Activated CD4-positive, alpha-beta T cell treated with anti-CD3 and anti-CD28 coated beads, Interleukin-2, Interleukin-4, amounts not matched to agents 100 ng/mL and 50 ng/mL, durations not matched to agents 16 hours and 8 hours (primary cell): ENCODE measurements around the gene RABGGTA.

Source experiments
- DNase-seq: peaks from one replicate; pipeline ENCODE4 v3.0.0-alpha.2; 2020; ENCODE audit warnings: low spot score

The RABGGTA gene

DNA sequence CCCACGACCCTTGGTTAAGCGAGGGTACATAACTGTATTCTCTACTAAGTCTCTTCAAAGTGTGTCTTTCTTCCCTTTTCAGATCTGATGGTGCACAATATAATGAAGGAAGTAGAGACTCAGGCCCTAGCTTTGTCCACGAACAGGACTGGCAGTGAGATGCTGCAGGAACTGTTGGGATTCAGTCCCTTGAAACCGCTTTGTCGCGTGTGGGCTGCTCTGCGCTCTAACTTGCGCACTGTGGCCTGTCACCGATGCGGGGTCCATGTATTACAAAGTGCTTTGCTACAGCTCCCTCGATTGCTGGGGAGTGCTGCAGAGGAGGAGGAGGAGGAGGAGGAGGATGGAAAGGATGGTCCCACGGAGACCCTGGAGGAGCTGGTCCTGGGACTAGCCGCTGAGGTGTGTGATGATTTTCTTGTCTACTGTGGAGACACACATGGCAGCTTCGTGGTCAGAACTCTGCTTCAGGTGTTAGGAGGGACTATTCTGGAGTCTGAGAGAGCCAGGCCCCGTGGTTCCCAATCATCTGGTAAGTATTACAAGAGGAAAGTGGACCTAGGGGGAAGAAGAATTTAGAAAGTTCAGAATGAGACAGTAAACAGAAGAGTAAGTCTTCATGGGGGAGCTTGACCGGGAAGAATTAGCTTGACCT lies 29.1 kb upstream of the RABGGTA start:
- no peak for DNase-seq

DNA sequence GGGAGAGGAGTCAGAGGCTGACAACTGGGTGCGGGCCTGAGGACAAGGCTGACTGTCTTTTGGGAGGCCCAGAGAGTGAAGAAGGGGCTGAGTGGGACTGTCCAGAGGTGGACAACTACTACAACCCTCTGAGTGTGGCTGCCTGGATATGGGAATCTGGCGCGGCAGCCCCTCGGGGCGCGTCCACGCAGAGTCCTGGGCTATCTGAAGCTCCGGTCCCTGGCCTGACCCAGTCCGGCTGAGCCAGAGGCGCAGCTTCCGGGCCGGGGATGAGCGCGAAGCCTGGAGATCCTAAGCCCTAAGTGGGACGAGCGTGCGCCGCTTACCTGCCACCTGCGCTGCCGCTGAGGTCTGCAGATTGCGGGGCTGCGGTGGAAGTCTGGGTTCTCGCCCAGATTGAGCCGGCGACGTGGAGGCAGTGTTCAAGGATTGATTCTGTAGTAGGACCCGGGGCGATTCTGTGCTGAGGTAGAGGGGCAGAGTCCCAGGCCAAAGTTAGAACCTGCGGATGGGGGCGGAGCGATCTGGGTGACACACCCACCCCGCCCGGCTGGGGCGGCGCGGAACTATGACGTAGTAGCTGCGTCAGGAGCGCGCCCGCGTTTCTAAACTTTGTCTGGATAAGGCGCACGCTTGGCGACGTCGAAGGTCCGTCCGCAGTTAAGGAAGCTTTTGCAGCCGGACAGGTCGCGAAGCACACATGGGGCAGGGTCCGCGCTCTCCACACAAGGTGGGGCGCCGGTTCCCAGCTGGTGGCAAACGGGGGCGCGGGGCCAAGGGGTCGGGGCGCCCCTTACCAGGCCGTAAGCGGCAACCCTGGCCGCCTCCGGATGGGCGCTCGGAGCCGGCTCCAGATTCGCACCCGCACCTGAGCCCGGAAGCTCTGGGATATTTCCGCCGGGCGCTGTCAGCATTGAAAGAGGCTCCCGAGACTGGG lies 28.1 kb upstream of the RABGGTA start, which contains the start of the genes DHRS1 and NOP9:
Gene DHRS1 (minus strand): TSS at position 526 of the 937 bp plus-strand sequence. CDS start 674 bp downstream, outside the sequence.
Gene NOP9 (plus strand): TSS at position 596 of the 937 bp plus-strand sequence. CDS start 105 bp downstream, at position 701.
- DNase-seq = peak; percentile 92

DNA sequence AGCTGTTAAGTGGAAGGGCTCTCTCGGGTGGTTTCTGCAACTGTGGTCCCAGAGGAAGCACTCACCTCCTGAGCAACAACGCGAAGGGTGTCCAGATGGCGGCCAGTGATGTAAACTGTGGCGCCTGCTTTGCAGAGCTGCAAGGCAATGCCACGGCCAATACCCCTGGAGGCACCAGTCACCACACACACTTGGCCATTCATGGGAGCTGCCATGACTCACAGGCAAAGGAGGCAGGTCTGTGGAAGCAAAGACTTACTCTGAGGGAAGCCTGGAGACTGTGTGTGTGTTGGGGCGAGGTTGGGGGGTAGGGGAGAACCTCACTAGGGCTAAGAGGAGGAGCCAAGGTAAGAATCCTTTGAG lies 27.5 kb upstream of the RABGGTA start:
- no peak for DNase-seq

DNA sequence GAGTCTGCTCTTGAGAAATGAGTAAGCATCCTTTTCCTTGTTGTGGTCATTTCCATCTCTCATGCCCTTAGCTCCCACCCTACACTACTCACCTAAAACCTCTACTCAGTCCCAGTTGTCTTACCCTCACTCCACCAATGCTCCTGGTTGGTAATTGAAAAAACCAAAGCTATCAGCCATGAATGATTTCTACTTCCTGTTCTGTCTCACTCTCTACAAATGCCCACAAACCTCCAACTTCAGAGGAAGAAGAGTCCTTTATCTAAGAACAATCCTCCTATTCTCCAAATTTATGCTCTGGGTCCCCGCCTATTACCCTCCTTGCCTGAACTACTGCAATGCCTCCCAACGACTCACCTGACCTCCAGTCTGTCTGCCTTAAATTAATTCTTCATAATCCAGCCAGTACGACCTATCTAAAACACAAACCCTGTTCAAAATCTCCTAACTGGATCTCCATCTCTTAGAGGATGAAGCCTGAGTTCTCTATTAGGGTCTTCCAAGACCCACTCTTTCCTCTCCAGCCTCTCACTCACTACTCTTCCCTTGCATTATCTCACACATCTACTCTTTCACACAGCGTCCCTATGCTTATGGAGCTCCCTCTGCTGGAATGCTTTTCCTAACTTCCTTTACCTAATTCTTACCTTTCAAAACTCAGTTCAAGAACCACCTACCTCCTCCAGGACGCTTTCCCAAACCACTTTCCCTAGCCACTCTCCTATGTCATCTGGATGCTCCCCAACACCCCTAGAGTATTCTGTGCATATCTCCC lies 26.0 kb upstream of the RABGGTA start:
- DNase-seq = no peak

DNA sequence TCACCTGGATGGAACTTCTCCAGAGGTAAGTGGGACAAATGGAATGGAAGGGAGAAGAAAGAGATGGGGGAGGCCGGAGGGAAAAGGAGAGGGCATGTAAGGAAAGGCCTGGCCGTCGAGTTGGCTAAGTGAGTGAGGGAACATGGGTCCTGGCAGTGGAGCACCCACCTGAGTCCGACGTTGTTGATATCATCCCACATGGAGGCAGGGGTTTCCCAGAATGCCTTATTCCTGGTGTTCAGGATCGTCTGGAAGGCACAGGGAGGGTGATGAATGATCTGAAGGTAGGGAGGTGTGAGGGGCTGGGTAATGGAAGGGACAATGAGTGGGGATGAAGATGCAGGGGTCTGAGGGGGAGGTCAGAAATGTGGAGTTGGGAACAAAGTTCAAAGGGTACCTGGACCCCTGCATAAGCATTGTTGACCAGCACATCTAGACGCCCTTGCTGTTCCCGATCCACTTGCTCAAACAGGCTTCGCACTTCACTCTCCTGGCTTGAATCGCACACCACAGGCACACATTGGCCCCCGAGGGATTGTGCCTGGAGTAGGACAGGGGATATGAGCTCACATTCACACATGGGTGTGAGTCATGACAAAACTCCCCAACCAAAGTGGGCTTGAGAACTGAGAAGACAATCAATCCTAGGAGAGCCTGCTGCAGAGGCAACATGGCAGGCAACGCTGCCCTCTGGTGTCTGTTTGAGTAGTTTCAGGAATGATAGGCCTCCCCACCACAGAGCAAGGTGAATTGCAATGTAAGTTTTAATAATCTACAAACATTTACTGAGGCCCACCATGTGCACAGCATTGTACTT lies 25.2 kb upstream of the RABGGTA start:
- peak; percentile 85 for DNase-seq

DNA sequence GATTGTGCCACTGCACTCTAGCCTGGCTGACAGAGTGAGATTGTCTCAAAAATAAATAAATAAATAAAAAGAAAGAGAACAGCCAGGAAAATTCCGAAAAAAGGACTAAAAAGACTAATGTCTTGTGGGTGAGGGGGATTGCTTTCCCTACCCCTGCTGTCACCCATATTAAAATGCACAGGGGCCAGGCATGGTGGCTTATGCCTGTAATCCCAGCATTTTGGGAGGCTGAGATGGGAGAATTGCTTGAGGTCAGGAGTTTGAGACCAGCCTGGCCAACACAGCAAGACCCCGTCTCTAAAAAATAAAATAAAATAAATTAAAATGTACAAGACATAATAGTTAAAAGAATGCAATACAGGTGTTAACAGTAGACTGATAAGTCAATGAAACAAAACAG lies 22.1 kb upstream of the RABGGTA start:
- no peak for DNase-seq

DNA sequence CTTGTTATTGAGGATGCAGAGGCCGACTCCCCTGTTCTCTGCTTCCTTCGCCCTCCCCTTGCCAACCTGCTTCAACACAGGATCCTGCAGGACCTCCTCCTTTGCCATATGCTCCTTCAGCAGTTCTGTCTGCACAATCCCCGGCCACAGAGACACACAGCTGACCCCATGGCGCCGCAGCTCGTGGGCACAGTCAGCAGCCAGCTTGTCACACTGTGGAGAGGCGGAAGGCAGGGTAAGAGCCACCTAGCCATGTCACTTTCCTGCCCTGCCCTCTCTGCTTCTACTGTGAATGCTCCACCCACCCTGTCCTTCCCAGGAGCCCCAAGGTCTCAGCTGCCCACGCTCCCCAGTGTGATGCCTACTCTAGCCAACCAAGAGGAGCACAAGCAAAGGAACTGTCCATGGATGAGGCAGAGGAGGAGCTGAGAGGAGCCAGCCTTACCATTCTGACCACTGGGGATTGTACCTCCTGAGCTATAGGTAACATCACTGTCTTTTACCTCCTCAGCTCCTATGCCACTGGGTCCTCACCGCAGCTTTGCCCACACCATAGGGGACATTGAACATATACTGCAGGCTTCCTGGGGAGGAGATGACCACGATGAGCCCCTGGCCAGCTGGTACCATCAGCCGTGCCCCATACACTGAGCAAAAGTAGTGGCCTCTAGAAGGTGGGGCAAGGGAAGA lies 20.9 kb upstream of the RABGGTA start:
- DNase-seq = no peak

DNA sequence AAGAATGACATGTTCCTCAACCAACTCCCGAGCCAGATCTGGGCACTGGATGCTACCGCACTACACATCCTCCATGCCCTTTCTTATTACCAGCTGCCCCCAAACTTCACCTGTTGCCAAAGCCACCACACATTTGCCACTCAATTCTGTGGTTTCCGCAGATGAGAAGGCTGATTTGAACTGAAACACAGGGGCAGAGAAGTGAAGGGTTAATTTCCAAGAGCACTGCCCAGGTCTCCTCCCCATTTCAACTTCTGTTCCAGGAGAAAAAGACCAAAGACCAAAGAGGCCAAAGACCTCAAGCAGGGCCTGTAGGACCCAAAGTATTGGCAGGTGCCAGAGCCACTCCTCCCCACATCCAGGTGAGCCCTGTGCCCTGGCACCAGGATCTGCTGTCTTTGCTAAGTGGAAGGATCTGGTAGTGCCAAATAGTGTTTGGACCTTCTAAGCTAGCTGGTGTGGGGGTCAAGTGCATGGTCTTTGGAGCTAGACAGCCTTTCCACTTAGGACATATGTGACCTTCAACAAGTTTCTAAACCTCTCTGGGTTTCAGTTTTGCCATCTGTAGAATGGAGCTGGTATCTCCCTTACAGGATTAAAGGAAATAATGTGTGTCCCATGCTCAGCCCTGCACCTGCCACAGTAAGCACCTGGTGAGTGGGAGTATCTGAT lies 20.2 kb upstream of the RABGGTA start:
- DNase-seq = no peak

DNA sequence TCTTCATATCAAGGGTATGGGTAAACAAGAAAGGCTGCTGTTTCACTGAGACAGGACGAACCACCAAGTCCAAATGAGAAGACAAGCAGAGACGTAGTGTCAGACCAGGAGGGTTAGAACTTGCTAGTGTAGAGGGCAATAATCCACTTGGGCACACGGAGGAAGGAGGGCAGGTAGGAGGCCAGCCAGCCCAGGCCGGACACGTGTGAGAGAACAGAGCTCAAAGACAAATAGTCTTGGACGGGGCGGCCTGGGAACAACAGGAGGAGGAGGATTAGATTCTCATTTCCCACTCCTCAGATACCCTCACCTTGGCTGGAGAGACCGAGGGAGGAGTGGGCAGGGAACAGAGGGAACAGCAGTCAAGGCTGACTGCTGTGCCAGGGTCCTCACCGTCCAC lies 19.3 kb upstream of the RABGGTA start:
- no peak for DNase-seq

DNA sequence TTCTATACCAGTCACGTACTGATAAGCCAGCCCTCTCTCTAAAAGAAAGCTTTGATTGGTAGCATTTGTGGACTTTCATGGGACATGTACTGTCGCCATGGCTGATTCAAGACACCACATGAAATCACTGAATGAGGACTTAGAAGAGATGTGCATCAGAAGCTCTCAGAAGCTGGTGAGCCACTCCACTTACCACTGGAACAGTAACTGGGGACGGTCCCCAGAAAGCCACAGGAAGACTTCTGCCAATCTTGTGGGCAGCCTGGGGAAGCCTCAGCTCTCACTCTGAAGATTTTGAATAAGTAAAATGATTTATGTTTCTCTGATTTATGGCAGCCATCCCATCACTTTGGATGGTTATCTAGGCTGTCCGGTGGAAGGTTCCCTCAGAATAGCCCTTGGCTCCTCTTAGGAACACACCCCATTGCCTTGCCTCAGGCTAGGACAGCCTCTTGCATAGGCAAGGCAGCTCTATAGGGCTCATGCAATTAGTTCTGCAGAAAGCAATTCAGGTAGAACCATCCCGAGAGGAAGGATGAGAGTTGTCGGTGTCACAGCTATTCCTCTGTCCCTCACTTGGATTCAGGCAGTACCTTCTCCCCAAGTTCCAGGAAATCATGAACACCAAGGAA lies 18.4 kb upstream of the RABGGTA start:
- DNase-seq = peak; percentile 79

DNA sequence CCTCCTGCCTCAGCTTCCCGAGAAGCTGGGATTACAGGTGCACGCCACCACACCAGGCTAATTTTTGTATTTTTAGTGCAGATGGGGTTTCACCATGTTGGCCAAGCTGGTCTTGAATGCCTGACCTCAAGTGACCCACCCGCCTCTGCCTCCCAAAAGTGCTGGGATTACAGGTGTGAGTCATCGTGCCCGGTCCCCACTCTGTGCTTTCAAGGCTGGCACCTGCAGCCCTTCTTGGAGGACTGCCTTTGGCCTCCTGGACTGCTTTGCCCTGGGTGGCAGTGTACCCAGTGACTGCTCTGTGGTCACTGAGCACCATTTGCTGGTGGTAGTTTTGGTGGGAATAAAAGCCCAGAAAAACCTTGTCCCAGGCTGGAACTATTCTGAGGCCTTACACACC lies 15.6 kb upstream of the RABGGTA start:
- no peak for DNase-seq

DNA sequence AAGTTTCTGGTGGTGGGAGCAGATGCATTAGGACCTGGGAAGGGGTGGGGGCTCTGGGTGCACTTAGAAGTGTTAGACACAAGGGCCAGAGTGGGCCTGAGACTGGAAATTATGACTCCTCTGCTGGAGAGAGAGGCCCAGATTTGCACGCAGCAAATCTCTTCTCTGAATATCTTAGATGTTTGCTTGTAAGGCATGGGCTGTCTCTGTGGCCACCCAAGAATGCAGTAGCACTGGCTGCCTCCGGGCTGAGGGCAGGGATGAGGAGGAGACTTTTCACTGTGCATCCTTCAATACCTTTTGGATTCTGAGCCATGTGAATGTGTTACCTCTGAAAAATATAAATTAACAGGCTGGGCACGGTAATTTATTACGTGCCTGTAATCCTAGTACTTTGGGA lies 14.0 kb upstream of the RABGGTA start:
- no peak for DNase-seq

DNA sequence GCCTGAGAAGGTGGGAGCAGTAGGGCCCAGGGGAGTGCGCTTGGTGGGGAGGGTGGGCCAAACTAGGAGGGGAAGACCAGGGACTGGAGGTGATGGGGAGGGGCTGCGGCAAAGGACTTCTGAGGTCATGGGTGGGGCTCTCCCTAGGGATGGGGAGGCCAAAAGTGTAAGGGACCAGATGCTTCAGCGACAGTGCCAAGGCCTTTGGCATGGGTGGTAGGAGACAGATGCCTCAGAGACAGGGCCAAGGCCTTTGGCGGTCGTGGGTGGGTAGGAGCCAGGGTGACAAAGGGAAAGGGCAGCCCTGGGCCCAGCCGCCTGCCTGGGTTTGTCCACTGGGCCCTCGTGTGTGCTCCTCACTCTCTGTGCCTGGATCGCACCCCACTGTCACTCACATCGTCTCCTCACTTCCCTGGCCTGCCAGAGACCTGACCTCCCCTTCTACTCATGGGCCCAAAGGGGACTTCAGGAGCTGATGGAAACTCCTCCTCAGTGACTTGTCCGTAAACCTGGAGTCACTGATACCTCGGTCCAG lies 13.2 kb upstream of the RABGGTA start:
- no peak for DNase-seq

DNA sequence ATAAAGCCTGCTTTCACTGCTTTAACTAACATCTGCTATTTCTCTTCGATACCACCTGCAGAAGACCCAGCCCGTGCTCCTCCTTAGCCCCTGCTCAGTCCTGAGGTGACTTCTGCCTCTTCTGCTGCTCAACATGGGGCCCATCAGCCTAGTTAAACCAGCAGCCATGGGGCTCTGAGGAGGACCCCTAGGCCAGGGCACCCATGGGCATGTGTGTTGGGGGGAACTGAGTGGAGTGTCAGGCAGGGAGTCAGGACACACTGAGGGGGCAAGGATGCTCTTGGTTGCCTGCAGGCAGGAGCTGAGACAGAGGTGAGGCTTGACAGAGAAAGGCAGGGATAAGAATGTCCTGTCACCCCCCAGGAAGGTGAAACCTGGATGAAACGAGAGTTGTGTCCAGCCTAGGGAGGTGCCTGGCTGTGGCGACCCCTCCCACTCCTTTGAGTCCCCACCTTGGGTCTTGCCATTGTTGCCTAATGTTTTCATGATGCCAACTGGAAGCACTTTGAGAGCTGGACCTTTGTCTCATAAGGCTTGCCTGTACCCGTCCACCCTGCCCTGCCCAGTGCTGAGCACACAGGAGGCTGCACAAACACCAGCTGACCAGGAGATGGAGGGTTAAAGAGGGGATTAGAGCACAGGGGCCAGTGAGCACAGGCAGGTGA lies 12.5 kb upstream of the RABGGTA start:
- DNase-seq = no peak

DNA sequence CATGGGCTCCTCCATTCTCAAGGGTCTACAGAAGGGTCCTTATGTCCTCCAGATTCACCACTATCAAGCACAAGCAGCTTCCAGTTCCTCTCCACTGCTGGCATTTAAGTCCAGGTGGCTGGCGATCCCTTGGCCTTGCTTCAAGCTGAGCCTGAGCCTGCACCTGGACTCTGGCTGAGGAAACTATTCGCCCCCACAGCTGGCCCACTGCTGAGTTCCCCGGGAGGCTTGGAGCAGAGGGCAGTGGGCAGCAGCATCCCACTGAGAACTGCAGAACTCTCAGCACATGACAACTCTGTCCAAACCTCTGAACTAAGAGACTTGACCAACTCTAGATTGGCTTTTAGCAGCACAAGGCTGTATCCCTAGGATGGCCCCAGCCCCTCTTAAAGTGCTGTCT lies 11.3 kb upstream of the RABGGTA start:
- no peak for DNase-seq

DNA sequence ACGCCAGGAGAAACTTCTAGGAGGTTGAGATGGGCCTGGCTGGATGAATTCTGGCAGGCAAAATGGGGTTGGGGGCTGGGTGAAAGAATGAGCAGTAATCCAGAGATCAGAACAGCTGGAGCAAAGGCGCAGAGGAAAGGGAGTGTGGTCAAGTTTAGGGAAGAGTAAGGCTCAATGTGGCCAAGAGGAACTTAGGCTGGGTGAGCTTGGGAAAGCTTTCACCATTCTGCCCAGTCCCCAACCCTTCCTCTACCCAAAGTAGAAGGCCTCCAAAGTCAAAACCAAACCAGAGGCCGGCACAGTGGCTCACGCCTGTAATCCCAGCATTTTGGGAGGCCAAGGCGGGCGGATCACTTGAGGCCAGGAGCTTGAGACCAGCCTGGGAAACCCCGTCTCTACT lies 10.2 kb upstream of the RABGGTA start:
- no peak for DNase-seq

DNA sequence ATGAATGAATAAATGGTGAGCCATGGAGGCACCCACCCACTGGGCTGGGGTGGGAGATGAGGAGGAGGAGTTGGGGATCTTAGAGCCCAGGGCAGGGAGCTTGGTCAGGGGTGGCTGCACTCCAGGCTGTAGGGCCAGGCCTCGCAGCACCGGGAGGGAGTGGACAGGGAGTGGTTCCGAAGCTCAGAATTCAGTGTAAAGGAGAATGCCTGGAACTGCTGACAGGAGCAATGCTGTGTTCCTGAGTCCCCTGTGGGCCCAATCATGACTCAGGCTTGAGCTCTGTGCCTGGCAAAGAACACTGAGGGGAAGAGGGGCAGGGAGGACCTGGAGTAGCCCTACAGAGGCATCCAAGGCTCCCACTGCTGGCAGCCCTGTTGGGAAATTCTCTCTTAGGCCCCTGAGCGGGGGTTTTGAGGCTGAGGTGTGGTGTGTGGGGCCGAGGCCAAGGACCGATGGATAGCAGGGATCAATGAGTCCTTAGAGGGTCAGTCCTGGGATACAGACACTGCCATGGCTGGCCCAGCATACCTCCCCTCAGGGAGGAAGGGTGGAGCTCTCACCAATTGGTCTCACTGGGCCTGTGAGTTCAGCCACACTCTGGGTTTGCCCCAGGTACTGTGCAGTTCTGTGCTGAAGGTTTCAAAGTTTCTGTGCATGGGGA lies 9.5 kb upstream of the RABGGTA start:
- DNase-seq = no peak
